Astrocyte (in vitro differentiated cells and primary cell): Measurements from ENCODE around the gene TRAF3IP1. TPM values are rescaled to one million over a fixed set of nuclear protein-coding genes. Genes with fewer than 3 reads are reported as not detected.

Source experiments
- DNase-seq: peaks from one replicate; pipeline ENCODE4 v3.0.0-alpha.2; 2010; ENCODE audit warnings: low read depth
- FAIRE-seq: peaks from 2 replicates; lab custom pipeline; 2011; peaks lifted over from hg19 to GRCh38; lab: Jason Lieb, UNC
- H2AFZ ChIP-seq: 2 replicates; pipeline ENCODE4 v1.6.0; 2012; ENCODE audit warnings: low read depth, low read length, inconsistent platforms
- H3K27ac ChIP-seq: 2 replicates; pipeline ENCODE4 v1.5.1; 2011; ENCODE audit warnings: low read depth, low read length, inconsistent platforms
- H3K27me3 ChIP-seq: 2 replicates; pipeline ENCODE4 v1.6.0; 2011; ENCODE audit warnings: low read length, inconsistent platforms; ENCODE audit not compliant: insufficient read depth
- H3K36me3 ChIP-seq: 2 replicates; pipeline ENCODE4 v1.5.1; 2011; ENCODE audit warnings: low read length, inconsistent platforms; ENCODE audit not compliant: insufficient read depth
- H3K4me1 ChIP-seq: 2 replicates; pipeline ENCODE4 v1.5.1; 2011; ENCODE audit warnings: low read length, inconsistent platforms; ENCODE audit not compliant: insufficient read depth
- H3K4me2 ChIP-seq: 2 replicates; pipeline ENCODE4 v1.6.0; 2012; ENCODE audit warnings: low read length, inconsistent platforms
- H3K4me3 ChIP-seq: 2 replicates; pipeline ENCODE4 v1.5.1; 2011; ENCODE audit warnings: low read depth, mild to moderate bottlenecking, low read length, inconsistent platforms; ENCODE audit not compliant: insufficient read depth
- H3K79me2 ChIP-seq: 2 replicates; pipeline ENCODE4 v1.6.0; 2012; ENCODE audit warnings: mild to moderate bottlenecking, low read length, inconsistent platforms; ENCODE audit not compliant: insufficient read depth
- H3K9ac ChIP-seq: 2 replicates; pipeline ENCODE4 v1.6.0; 2012; ENCODE audit warnings: mild to moderate bottlenecking, low read length, inconsistent platforms
- H3K9me3 ChIP-seq: 2 replicates; pipeline ENCODE4 v1.5.1; 2012; ENCODE audit warnings: low read depth, mild to moderate bottlenecking, low read length, inconsistent platforms; ENCODE audit not compliant: insufficient read depth
- H4K20me1 ChIP-seq: 2 replicates; pipeline ENCODE4 v1.6.0; 2012; ENCODE audit warnings: low read length, inconsistent platforms; ENCODE audit not compliant: insufficient read depth
- H3K27ac Mint-ChIP-seq: one replicate; pipeline ENCODE4 v1.8.0; 2021; ENCODE audit warnings: mild to moderate bottlenecking, mixed read lengths; ENCODE audit not compliant: unreplicated experiment
- H3K27me3 Mint-ChIP-seq: one replicate; pipeline ENCODE4 v1.8.0; 2021; ENCODE audit warnings: low read depth, mixed read lengths; ENCODE audit not compliant: unreplicated experiment
- H3K36me3 Mint-ChIP-seq: one replicate; pipeline ENCODE4 v1.8.0; 2021; ENCODE audit warnings: low read depth, mixed read lengths; ENCODE audit not compliant: unreplicated experiment
- H3K4me1 Mint-ChIP-seq: one replicate; pipeline ENCODE4 v1.8.0; 2021; ENCODE audit warnings: low read depth, mixed read lengths; ENCODE audit not compliant: unreplicated experiment
- H3K4me3 Mint-ChIP-seq: one replicate; pipeline ENCODE4 v1.8.0; 2021; ENCODE audit warnings: mild to moderate bottlenecking, moderate library complexity, mixed read lengths; ENCODE audit not compliant: unreplicated experiment
- H3K9me3 Mint-ChIP-seq: one replicate; pipeline ENCODE4 v1.8.0; 2021; ENCODE audit warnings: mild to moderate bottlenecking, mixed read lengths; ENCODE audit not compliant: unreplicated experiment
- EZH2 ChIP-seq: IDR thresholded peaks from 2 replicates; pipeline ENCODE4 v1.6.1; 2012; ENCODE audit warnings: mild to moderate bottlenecking, low read length, inconsistent platforms; ENCODE audit not compliant: insufficient read depth
- total RNA-seq: library from RNA; stranded (reverse); gene quantifications from 2 replicates; pipeline ENCODE4 v1.2.1, GENCODE V29; 2021
- TF ChIP-seq, protein P1 (sequence below): IDR thresholded peaks from 2 replicates; pipeline ENCODE4 v1.5.1; 2011; ENCODE audit warnings: low read depth, mild to moderate bottlenecking, inconsistent platforms, low read length, moderate library complexity; ENCODE audit not compliant: insufficient read depth

Gene TRAF3IP1
- total RNA-seq, 1 donor from 2014 or later, result 19.6 TPM

DNA sequence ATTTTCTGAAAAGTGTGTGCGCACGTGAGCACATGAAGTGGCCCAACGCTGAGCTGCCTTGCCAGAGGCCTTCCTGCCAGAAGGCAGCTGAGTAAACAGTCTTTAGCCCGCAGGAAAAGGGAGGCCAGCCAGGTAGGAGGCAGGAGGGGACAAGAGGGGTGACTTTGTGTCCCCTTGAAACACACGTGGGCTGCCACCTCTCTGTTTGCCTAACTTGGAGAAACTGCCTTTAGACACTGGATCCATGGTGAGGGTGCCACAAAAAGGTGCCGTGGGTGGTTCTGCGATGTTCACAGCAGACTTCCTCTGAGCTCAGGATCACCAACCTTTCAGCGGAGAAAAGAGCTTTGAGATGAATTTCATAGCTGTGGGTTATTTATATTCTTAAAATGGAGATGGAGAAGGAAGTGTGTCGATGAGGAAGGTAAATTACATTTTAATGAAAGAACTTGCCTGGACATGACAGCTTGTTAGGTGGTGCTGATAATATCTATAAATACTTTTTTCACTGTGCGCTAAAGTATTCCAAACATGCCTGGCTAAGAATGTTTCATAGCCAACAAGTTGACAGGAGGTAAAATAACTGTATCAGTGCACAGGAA lies 69.8 kb downstream of the TRAF3IP1 start:
- peak overlapping the region; percentile 90 for H3K27ac Mint-ChIP-seq
- peaks cover 8% of the 10 kb centered on the region for H3K4me1 Mint-ChIP-seq
- no peaks in the 10 kb centered on the region for H3K27me3 Mint-ChIP-seq
- H3K4me3 Mint-ChIP-seq, result no peak overlapping the region
- no peak overlapping the region for H3K4me3 ChIP-seq
- no peaks in the 10 kb centered on the region for H3K9me3 Mint-ChIP-seq
- peaks cover 9% of the 10 kb centered on the region for H3K4me1 ChIP-seq
- H3K27ac ChIP-seq, result peak overlapping the region; percentile 78
- FAIRE-seq (no peak), DNase-seq (peak; percentile 72)
- no peak overlapping the region for H3K4me2 ChIP-seq
- TF ChIP-seq EZH2, result no peak
- TF ChIP-seq, protein P1, sequence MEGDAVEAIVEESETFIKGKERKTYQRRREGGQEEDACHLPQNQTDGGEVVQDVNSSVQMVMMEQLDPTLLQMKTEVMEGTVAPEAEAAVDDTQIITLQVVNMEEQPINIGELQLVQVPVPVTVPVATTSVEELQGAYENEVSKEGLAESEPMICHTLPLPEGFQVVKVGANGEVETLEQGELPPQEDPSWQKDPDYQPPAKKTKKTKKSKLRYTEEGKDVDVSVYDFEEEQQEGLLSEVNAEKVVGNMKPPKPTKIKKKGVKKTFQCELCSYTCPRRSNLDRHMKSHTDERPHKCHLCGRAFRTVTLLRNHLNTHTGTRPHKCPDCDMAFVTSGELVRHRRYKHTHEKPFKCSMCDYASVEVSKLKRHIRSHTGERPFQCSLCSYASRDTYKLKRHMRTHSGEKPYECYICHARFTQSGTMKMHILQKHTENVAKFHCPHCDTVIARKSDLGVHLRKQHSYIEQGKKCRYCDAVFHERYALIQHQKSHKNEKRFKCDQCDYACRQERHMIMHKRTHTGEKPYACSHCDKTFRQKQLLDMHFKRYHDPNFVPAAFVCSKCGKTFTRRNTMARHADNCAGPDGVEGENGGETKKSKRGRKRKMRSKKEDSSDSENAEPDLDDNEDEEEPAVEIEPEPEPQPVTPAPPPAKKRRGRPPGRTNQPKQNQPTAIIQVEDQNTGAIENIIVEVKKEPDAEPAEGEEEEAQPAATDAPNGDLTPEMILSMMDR, result no peak
- H2AFZ ChIP-seq, result no peak overlapping the region
- peak overlapping the region; percentile 38 for H3K9ac ChIP-seq
- no peaks in the 10 kb centered on the region for H3K79me2 ChIP-seq
- no peaks in the 10 kb centered on the region for H3K36me3 ChIP-seq
- H3K27me3 ChIP-seq, result no peaks in the 10 kb centered on the region
- H3K36me3 Mint-ChIP-seq, result peaks cover 2% of the 10 kb centered on the region
- H4K20me1 ChIP-seq, result no peaks in the 10 kb centered on the region
- no peaks in the 10 kb centered on the region for H3K9me3 ChIP-seq

DNA sequence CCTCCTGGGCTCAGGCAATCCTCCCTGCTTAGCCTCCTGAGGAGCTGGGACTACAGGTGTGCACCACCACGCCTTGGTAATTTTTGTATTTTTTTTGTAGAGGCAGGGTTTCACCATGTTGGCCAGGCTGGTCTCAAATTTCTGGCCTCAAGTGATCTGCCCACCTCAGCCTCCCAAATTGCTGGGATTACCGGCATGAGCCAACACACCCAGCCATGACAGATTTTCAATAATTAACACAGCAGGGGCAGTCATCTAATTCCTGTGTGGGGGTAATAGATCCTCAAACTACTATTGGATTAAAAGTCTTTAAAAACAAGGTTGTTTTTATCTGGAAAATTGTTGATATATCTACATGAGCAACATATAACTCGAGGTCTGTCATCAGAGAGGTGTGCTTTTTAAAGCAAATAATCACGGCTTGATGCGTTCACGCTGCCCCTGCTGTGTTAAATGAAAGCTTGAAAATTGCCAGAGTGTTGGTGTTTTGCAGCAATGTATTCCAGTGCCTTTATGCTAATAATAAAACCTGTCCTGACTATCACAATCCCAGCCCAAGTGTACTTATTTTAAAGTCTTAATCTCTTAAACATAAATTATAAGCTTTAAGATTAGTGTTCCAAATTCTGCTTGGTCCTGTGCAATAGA lies 70.8 kb downstream of the TRAF3IP1 start:
- H3K36me3 ChIP-seq, result no peaks in the 10 kb centered on the region
- H3K4me1 ChIP-seq, result peaks cover 9% of the 10 kb centered on the region
- Mint-ChIP-seq H3K4me1 (peaks cover 8% of the 10 kb centered on the region), H3K36me3 (no peaks in the 10 kb centered on the region), H3K4me3 (no peak overlapping the region), H3K9me3 (no peaks in the 10 kb centered on the region), H3K27ac (no peak overlapping the region), H3K27me3 (no peaks in the 10 kb centered on the region)
- no peaks in the 10 kb centered on the region for H3K27me3 ChIP-seq
- no peaks in the 10 kb centered on the region for H3K9me3 ChIP-seq
- DNase-seq, result no peak
- no peaks in the 10 kb centered on the region for H3K79me2 ChIP-seq
- no peak overlapping the region for H2AFZ ChIP-seq
- TF ChIP-seq, protein P1, result no peak
- no peak for TF ChIP-seq EZH2
- H4K20me1 ChIP-seq, result no peaks in the 10 kb centered on the region
- H3K27ac ChIP-seq, result no peak overlapping the region
- H3K9ac ChIP-seq, result no peak overlapping the region
- FAIRE-seq, result no peak
- H3K4me2 ChIP-seq, result no peak overlapping the region
- no peak overlapping the region for H3K4me3 ChIP-seq

DNA sequence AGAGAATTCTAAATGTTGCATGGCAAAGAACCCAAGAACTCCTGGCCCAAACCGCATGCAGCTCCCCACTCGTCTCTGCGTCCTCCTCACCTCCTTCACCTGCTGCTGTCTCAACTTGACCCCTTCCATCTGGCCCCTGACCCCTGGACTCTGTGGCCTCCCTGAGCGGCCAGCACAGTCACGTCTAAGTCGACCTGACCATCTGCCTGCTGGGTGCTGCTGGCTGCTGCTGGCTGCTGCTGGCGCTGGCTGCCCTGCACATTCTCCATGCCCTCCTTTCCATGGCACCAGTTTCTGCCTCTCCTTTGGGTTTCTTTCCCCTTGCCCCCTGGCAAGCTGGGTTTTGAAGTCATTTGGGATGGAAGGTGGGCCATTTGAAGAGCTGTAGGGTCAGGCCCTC lies 76.3 kb downstream of the TRAF3IP1 start:
- Mint-ChIP-seq H3K4me1 (no peaks in the 10 kb centered on the region), H3K36me3 (peaks cover 6% of the 10 kb centered on the region), H3K9me3 (no peaks in the 10 kb centered on the region), H3K27me3 (no peaks in the 10 kb centered on the region), H3K27ac (no peak overlapping the region), H3K4me3 (no peak overlapping the region)
- Histone ChIP-seq H3K4me2 (no peak overlapping the region), H3K27ac (no peak overlapping the region), H3K36me3 (peaks cover 2% of the 10 kb centered on the region), H2AFZ (no peak overlapping the region), H3K4me1 (no peaks in the 10 kb centered on the region), H3K27me3 (no peaks in the 10 kb centered on the region), H3K4me3 (no peak overlapping the region), H3K9ac (no peak overlapping the region), H3K79me2 (no peaks in the 10 kb centered on the region), H4K20me1 (no peaks in the 10 kb centered on the region), H3K9me3 (no peaks in the 10 kb centered on the region)
- no peak for DNase-seq
- TF ChIP-seq, protein P1, result no peak
- TF ChIP-seq EZH2, result no peak
- no peak for FAIRE-seq
